AG10803 (cell line): ENCODE results near the gene TRH.

Source experiments
- DNase-seq: peaks from one replicate; pipeline ENCODE4 v3.0.0; 2010; ENCODE audit warnings: low read depth
- H3K4me3 ChIP-seq: 2 replicates; pipeline ENCODE4 v1.5.1; 2011; ENCODE audit warnings: mild to moderate bottlenecking, low read length, control low read depth
- CTCF ChIP-seq: conservative IDR thresholded peaks from 2 replicates; pipeline ENCODE4 v1.5.1; 2011; ENCODE audit warnings: mild to moderate bottlenecking, low read length, control low read depth, inconsistent platforms

Gene TRH

GRCh38 chr3:129973853-129974563, 512 bp upstream of the TRH start:
- H3K4me3 ChIP-seq = no peak overlapping the region
- DNase-seq = no peak
- no peak for TF ChIP-seq CTCF

DNA sequence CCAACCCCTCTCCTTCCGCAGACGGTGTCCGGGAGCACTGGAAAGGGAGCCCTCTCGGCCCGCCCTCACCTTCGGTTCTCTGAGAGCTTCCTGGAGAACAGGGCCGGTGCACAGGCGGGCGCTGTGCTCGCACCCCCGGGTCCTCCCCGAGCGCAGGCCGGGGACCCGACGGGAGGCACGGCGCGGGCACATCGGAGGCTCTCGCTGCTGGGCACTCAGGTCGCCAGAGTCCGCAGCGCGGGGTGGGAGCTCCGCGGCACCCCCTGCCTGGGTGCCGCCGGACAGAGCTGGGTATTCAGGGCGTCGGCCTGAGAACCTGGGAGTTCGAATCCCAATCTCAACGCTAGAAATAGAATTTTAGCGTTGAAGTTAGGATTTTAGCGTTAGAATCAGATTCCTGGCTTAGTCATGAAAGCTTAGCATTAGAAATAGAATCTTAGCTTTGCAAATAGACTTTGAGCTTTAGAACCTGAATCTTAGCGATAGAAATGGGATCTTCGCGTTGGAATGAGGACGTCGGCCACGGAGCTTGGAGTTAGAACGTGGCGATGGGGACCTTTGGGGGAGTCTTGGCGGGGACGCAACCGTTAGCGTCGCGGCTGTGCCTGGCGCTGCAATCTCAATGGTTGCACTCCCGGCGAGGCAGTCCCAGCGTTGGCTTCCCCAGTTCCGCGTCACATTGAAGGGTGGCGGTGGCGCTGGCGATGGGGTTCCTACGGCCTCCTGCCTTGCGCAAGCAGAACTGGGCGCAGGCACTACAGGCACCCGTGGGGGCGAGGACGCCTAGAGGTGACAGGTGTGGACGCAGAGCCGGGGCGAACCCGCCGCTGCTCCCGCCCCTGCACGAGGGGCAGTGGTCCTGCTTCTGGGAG, 549 bp downstream of the TRH start:
- H3K4me3 ChIP-seq = no peak overlapping the region
- DNase-seq = no peak
- TF ChIP-seq CTCF = no peak

- TF ChIP-seq CTCF = no peak; the same call in 1 of the 2 replicates
- H3K4me3 ChIP-seq = no peak overlapping the region
- DNase-seq = no peak
Measured at GRCh38 chr3:129975705-129976048, 1.2 kb downstream of the TRH start.

GRCh38 chr3:129976286-129976685, 1.8 kb downstream of the TRH start:
- no peak for TF ChIP-seq CTCF
- H3K4me3 ChIP-seq = no peak overlapping the region
- no peak for DNase-seq

GRCh38 chr3:129978123-129978522, 3.6 kb downstream of the TRH start:
- no peak for TF ChIP-seq CTCF
- no peak for DNase-seq
- no peak overlapping the region for H3K4me3 ChIP-seq

DNA sequence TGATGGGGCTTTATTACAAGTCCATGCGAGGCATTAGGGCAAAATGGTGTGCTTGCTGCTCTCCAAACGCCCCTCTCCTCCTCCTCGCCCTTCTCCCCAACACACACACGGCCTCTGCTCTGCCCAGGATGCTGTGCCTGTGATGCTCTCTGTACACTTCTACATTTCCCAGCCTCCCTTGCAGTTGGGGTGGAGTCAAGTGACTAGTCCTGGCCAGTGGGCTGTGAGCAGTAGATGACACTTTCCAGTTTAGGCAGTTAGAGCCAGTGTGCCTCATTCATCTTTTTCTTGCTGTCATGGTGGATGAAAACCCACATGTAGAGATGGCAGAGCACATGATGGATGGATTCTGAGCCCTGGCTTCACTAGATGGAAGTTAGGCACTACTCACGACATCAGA, 5.4 kb downstream of the TRH start:
- DNase-seq = no peak
- no peak overlapping the region for H3K4me3 ChIP-seq
- no peak for TF ChIP-seq CTCF

GRCh38 chr3:129983561-129983960, 9.0 kb downstream of the TRH start:
- H3K4me3 ChIP-seq = no peak overlapping the region
- TF ChIP-seq CTCF = no peak
- DNase-seq = no peak
